Muscle of back (tissue), 11 donors: ENCODE measurements around the gene DHX16. TPM values are rescaled to one million over a fixed set of nuclear protein-coding genes. Genes with fewer than 3 reads are reported as not detected.

Experiments
- DNase-seq, 3 donors: peaks; one replicate each; pipeline versions ENCODE4 v3.0.0 to v3.0.0-alpha.2; 2013
- polyA plus RNA-seq, 10 donors: library from polyadenylated mRNA; unstranded; fragments of 120-200 nt; gene quantifications; one replicate each; pipeline ENCODE4 v1.2.1, GENCODE V29; 2013; ENCODE audit not compliant: insufficient read length in 10 of 10

The DHX16 gene
- polyA plus RNA-seq, 10 donors = 18.6 to 27.2 (median 22.9) TPM

DNA sequence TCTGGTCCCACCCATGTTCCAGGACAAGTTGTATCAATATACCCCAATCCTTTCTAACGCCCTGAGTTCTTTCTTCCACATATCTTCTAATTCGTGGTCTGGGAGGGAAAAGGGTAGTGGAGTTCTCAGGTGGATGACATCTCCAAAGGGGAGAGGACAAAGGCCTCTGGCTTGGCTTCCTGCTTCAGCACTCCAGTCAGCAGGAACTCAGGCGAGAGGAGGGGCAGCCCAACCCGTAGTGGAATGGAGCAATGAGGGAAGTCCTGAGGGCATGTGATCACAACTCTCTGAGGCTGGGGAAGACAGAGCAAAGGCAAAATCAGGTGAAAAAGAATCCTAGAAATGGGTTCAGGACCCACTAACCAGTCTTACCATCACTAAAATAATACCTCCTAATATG lies 27.5 kb upstream of the DHX16 start:
- DNase-seq = no peak

DNA sequence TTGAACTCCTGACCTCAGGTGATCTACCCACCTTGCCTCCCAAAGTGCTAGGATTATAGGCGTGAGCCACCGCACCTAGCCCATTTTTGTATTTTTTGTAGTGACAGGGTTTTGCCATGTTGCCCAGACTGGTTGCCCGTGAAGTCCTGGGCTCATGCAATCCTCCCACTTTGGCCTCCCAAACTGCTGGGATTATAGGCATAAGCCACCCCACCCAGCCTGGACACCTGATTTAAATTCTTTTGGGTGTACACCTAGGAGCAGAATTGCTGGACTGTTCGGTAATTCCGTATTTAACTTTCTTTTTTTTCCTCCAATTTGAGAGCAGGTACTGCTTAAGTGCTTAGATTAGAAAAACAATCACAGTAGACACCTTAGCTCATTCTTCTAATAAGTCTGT lies 23.6 kb upstream of the DHX16 start:
- no peak for DNase-seq

DNA sequence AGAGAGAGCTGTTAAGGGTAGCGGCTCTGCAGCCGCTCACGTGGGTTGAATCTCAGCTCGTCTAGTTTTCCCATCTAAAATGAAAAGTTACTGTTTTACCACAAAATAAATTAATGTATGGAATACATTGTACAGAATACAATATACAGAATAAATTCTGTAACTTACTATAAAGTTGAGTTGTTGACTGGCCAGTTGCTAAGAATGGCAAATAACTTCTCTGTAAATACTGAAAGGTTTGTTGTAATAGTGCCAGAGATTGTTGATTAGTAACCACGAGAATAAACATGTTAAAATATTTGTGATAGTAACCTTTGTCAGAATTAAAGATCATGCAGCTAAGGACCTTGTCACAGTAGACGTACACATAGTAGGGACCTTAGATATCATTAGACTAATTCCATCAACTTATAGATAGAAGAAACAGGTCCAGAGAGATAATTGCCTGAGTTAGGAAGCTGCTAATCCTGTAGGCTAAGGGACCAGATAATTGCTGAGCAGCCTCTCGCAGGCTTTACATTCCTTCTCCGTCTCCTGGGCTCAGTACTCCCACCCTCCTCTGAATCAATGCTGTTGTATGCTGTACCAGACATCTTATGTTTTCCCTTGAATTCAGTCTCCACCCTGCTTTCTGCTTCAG lies 18.5 kb upstream of the DHX16 start:
- peak in 1 of 3 donors; percentile 44 for DNase-seq

DNA sequence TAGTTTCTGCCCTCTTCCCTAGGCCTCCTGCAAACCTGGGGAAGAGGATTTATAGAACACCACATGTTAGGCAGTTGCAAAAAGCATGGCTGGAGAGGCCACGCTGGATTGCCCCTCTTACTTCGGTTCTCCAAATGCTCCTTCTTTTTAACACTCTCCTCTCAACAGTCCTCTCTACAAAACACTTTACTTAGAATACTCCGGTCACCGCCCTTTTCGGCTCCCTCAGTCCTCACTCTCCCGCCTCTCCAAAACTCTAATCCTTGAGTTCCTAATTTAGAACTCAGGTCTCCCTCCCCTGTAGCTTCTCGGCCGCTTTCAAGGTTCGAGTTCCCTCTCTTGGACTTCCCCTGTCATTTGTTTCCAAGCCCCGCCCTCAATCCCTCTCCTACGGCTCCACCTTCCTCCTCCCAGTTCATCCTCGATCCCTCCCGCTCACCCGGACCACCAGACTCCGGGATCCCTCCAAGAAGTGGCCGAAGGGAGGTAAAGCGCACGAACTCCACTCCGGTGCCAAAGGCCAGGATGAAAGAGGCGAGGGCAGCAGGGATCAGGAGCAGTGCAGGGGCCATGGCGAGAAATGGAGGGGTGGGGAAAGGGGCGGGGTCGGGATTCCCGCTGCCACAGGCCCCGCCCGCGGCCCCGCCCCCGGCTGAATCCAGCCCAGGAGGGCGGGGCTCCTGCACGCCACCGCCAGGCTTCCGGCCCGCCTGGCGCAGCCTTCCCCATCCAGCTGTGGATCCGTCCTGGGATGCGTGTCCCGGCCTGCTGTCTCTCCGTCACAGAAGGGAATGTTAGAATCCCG lies 17.8 kb upstream of the DHX16 start, which contains the start of gene NRM:
Gene NRM (minus strand): TSS at position 582 of the 805 bp plus-strand sequence. CDS start 10 bp downstream, at position 572.
- peak; percentile 89 to 97 (median 94) for DNase-seq

DNA sequence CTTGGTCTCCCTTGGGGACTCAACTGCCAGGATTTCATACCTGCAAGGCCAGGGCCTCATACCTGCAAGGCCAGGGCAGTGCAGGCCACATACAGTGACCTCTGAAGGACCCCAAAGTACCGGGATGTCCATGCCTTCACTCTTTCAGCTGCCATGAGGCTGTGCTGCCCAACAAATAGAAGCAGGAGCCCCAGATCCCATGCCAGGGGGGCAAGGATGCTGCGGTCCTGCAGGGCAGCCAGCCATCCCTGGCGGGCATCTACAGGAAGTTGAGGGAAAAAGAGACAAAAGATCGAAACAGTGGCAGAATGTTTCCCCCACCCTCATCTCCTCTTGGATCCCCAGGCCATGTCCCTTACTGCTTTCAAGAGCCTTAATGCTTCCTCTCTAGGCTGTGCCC lies 17.2 kb upstream of the DHX16 start:
- no peak for DNase-seq

DNA sequence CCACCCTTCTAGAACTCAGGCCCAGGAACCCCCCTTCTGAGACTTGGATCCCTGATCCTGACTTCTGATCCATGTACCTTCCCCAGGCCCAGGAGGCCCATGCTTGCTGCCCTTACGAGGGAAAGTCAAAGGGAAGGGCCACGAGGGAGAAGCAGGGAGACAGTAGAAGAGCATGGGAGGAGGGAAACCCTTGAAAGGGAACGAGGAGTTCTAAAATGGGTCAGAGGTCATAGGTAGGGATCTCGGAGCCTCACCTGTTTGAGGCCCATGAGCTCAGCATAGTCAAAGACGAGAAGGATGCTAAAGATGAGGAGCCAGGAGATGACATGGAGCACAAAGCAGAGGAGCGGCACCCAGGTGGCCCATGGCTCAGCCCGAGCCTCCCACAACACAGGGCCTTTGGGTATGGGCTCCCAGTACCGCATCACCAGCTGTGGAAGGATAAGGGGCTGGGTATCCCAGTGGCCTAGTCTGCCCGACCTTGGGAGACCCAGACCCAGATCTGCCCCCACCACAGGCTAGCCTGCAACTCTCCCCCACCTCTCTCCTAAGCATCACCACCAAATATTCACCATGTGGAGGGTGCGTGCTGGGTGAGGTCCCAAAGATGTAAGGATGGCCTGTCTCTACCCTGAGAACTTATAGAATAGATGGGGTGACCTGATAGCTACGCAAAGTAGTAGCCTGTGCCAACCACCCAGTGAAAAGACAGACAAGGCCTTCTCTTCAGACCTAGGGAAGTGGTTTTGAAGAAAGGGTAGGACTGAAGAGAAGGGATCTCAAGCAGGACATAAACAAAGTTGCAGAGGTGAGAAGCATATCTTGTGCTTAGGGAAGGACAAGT lies 16.4 kb upstream of the DHX16 start:
- no peak for DNase-seq

DNA sequence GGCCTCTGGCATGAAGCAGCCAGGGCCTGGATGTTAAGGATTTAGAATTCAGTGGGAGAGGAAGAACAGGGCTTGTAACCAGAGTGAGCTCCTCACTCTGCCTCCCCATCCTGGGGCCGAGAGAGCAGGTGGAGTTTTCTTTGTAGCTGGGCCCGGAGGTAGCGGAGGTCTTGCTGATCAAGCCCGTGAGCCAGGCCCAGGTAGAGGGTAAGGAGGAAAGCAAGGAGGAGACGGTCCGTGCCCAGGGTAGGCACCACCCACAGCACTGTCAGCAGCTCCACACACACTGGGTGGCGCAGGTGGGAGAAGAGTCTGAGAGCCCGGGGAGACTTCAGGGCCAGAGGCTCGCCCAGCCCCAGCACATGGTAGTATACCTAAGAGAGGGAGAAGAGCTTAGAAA lies 15.8 kb upstream of the DHX16 start:
- no peak for DNase-seq

DNA sequence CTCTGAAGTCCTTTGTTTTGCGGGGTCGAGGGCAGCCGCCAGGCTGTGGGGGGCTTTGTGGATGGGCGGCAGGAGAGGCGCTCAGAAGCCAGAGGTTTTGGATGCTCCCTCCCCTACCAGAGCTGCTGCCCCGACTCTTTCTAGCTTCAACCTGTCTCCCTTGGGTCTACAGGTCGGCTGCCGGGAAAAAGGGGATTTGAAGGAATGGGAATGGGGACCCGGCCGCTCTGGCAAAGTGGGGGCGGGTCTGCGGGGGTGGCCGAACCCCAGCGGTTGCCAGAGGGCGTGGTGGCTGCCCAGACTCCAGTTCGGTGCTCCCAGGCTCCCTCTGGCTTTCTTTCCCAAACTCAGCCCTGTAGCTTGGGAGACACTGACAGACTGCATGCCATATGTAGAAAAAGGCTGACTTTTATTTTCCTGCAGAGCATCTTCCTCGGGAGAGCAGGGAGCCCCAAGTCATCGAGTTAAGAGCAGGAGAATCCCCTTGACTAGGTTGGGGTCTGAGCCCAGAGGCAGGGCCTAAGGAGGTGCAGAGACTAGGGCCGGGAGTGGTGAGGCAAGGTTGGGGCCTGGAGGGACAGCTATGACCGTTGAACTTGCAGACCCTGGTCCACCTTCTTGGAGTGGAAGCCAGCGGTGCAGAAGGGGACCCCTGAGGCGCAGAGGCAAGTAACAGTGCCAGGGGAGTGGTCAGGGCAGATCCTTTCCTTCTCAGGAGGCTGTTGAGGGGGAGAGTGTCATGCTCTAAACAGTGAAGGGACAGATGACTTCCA lies 15.0 kb upstream of the DHX16 start:
- DNase-seq = peak in 1 of 3 donors; percentile 30

DNA sequence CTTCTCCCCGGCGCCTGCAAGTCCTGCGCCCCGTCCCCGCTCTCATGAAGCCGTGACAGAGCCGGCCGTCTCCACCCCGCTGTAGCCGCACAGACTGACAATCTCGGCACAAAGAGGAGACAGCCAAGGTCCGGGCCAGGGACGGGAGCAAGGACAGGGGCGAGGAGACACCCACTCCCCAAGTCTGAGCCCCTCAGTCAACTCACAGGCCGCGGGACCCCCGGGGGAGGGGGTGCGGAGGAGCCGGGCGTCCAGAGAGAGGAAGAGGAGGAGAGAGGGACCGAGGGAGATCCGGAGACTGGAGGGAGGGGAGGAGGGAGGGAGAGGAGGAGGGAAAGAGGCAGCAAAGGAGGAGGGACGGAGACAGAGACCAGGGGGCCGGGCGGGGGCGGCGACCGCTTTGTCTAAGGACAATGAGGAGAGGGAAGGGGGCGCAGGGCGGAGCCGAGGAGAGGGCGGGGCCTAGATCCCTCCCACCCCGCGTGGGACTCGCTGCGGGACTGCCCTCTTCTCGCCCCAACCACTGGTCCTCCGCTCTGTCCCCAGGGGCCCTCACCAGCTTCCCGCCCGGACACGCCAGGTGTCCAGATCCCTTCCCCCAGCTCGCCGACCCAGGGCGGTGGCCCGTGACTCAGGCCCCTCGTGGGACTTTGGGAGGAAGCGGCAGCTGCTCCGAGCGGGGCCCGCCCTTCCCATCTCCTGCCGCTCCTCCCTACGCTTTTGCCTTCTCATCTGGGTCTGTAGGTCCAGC lies 14.3 kb upstream of the DHX16 start:
- peak; percentile 96 to 99 (median 96) for DNase-seq

DNA sequence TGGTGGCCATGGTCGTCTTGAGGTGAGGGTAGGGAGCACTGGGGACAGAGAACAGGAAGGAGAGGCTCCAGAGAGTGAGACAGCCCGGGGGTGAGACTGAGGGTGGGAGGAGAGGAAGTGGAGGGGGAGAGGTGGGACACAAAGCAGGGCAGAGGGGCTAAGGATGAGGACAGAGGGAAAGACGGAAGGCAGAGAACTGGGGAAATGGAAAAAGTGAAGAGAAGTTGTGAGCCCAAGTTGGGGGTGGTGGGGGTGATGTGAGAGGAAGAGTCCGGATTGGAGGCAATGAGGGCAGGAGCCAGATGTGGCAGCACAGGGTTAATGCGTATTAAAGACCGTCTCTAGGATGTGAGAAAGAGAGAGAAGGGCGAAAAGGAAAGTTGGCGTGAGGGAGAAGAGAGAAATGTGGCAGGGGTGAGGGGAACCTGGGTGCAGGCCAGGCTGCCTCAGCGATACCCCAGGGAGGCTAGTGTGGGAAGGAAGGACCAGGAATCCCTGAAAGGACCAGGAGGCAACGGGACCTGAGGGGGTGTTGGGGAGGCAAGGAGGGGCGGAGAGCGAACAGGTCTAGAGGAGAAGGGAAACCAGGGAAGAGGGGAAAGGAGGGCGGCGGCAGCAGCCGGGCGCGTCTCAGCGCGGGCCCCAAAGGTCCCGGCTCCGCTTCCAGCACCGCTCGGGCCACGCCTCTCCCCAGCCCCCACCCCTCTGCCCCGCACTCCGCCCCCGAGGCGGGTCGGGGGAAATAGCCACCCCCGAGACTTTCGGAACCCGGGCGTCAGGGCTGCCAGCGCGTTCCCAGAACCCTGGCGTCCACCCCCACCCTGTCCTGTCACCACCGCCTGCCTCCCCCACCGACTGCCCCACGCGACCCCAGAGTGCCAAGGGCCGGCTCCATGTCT lies 13.5 kb upstream of the DHX16 start, which contains the start of gene PPP1R18:
Gene PPP1R18 (minus strand): TSS at position 637 of the 899 bp plus-strand sequence. CDS start 627 bp downstream, at position 10.
- peak in 2 of 3 donors; percentile 67 to 82 for DNase-seq

DNA sequence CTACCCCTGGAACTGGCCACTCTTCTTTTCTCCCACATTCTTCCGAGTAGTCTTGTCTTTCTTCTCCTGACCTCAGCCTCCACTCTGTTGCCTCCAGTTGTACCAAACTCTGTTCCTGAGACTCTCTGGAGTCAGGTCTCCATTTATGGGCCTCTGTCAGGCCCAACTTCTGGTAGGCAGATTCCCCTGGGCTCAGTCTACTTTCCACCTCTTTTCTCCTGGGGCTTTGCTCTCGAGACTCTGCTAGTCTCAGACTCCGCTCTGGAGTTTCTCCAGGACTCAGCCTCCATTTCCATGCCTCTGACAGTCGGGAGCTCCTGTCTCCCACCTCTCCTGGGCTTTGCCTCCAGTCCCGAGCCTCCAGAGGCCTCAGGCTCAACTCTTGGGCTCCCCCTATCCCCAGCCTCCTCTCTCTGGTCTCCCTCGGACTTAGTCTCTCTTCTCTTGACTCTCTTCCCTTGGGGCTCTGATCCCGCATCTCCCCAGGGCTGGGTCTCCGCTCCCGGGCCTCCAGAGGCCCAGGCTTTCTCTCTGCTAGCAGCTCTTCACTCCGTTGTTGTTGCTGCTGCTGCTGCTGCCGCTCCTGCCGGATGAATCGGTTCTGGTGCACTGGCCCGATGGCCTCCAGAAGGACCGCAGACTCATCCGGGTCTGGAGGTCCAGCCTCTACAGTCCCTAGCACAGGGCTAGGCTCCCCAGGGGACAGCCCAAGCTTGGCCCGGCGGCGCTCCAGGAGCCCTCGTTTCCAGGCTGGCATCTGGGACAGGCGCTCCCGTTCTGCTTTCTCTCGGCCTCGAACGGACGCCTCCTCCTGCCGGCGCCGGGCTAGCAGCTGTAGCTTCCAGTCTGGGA lies 12.6 kb upstream of the DHX16 start:
- DNase-seq = peak in 1 of 3 donors; percentile 36

DNA sequence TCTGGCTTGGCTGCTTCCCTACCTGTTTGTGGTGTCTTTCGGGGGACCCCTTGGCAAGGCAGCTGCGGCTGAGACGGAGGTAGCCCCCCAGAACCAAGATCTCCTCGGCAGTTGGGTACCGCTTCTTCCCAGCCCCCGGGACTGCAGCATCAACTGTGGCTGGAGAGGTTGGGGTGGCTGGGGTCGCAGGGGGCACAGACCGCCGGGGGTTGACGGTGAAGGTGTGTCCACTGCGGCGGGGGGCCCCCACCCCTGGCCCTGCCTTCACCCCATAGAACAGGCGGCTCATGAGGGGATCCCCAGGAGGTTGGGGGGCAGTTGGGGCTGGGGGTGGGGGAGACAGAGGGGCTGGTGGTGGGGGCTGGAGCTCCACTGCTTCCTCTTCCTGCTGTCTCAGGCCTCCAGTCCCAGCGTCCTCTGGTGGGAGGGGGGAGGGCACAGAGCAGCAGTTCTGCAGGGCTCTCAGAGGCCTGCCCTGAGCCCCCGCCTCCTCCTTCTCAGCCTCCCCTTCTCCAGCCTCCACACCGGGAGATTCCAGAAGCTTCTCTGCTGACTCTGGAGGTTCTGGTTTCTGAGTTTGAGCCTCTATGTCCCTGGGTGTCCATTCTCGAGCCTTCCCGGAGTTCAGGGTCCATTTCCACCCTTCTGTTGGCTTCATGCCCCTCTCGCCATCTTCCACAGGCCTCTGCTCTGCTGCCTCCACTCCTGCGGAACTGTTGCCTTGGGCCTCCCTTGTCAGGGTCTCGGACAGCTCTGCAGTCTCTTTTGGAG lies 11.8 kb upstream of the DHX16 start:
- DNase-seq = peak in 2 of 3 donors; percentile 30 to 50

DNA sequence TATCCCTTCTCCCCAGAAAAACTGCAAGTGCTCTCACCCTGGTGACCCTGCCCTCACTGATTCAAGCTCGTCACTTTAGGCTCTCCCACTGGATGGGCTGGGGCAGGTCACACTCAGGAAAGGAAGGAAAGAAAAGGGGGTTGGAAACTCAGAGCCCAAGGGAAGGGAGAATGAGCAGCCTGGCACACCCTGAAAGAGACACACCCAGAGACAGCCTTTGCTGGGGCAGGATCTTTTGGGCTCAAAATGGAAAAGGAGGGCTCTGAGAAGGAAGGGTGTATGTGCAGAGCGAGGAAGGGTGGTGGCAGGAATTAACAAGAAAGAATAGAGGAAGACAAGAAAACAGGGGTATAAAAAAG lies 11.2 kb upstream of the DHX16 start:
- DNase-seq = no peak

DNA sequence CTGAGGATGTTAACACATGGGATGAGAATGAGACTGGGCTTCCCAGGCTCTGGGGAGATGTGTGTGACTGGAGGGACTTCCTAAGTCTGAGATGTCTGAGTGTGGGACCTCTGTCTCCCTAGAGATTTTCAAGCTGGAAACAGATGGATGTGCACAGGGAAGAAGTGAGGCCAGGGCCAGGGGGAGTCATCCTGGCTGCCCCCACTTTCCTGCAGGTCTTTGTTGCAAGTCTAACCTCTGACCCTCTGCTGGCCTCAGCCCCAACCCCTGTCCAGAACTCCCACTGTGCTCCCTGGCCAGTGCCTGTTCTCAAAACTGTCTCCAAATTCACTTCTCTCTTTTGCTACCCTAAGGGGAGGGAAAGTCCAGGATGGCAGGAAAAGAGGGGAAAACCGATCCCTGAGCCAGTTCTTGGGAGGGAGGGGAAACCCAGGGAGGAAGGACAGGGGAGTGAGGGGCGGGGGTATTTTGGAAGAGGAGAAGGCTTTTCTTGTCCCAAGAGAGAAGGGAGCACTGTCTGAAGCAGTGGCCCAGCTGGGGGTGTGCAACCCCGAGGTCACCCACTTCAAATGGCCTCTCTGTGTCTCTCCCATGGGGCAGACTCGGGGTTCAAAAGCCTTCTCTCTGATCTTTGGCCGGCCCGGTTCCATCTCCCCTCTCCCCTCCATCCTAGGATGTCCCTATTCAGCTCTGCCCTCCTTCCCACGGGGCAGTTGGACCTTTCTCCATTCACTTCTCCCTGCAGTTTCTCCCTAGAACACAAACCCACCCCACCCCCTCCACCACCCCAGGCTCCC lies 10.6 kb upstream of the DHX16 start:
- DNase-seq = no peak

DNA sequence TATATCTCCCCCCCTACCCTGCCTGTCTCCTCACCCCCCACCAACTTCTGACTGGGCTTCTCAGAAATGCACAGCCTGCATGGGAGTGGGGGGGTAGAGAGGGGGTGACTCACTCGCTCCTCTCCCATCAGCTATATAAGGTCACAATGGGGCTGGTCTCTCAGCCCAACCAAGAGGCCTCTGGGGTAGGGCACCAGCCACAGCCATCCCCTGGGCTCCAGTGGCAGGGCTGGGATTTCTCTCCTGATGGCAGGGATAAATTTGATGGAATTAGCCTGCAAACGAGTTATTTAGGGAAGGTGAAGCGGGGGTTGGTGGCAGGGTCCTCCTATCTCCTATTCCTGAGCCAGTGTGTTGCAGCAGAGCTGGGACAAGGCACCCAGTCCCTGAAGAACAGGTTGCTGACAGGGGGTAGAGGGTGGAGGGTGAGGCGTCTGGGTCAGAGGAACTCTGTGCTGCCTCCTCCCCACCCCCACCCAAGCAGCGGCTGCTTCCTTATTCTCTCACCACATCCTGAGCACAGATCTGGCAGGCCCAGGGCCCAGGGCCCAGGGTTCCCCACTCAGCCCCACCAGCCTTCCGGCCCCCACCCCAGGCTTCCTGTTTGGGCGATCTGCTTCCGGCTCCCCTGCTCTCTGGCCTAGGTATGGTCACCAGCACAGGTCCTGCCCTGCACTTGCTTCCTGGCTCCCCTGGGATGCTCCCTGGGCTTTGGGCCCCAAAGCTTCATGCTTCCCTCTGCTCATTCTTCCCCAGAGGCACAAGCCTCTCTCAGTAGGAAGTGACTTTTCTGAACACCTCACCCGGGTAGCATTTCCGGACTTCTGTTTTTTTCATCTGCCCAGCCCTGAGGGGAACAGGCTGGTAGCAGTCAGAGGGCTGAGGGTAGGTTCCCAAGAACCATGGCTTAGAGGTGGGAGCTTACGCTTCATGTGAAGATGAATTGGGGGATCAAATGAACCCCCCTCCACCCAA lies 9.6 kb upstream of the DHX16 start:
- DNase-seq = peak; percentile 61 to 82 (median 82)

DNA sequence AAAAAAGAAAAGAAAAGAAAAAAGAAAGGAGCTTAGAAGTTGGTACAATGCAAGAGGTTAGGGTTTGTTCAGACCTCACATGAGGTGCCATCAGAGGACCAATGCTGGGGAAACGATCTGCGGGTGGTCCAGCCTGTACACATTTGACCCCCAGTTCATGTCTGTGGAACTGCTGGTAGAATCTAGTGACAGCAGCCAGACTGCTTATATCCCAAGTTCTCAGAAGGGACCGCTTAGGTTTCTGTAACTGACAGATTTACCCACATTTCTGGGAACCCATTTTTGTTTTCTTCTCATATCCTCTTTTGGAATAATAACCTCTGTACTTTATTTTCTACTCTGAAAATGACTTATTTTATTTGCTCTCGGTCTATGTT lies 8.9 kb upstream of the DHX16 start:
- no peak for DNase-seq
